GM08714 (cell line): ENCODE measurements around the gene PRRT1B.
"Not testable (repeated sequence)": the region's sequence is repeated elsewhere in the genome, so short reads cannot be mapped to it uniquely, and the experiment has no call there.

Source experiments
- H3K4me3 ChIP-seq: fragments of 200-500 bp; sonication (Bioruptor generic); 2 replicates; pipeline ENCODE4 v1.5.1; 2014; ENCODE audit warnings: mild to moderate bottlenecking, low read length, inconsistent platforms
- ZNF274 ChIP-seq: IDR thresholded peaks from 2 replicates; pipeline ENCODE4 v1.6.1; 2012; ENCODE audit warnings: mild to moderate bottlenecking, low read depth, low read length

Gene PRRT1B

DNA sequence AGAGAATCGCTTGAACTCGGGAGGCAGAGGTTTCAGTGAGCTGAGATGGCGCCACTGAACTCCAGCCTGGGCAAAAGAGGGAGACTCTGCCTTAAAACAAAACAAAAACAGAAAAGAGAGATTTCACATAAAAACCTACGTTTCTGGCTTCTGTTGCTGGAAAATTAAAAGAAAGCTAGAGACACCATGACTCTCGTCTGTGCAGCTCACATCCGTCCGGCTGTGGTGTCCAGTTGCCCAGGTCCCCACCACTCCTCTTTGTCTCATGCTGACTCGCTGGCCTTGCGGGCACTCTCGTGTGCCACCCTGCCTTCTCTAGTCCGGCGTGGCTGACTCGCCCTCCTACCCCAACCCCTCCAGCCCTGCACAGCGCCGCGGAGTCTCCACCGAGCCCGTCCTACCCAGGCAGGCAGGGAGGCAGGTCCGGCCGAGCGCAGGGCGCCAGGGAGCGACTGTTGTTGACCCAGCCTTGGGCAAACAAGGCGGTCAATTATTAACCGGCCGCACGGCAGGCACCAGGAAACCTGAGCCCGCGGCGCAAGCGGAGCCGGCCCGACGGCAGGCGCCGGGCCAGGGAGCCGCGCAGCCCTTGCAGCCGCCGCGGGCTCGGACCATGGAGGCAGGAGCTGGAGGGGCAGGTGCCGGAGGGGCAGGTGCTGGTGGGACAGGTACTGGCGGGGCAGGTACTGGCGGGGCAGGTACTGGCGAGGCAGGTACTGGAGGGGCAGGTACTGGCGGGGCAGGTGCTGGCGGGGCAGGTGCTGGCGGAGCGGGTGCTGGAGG, at the start of gene PRRT1B:
Gene PRRT1B (plus strand): TSS at position 521 of the 783 bp plus-strand sequence. CDS start 93 bp downstream, at position 614.
- no peak within 1 kb of the TSS for H3K4me3 ChIP-seq
- TF ChIP-seq ZNF274, result no peak

GRCh38 chr9:131495785-131496184, 49.5 kb upstream of the PRRT1B start:
- no peak overlapping the region for H3K4me3 ChIP-seq
- TF ChIP-seq ZNF274, result no peak

- TF ChIP-seq ZNF274, result no peak
- no peak overlapping the region for H3K4me3 ChIP-seq
These were observed 48.4 kb upstream of the PRRT1B start for GRCh38 chr9:131496844-131497405.

DNA sequence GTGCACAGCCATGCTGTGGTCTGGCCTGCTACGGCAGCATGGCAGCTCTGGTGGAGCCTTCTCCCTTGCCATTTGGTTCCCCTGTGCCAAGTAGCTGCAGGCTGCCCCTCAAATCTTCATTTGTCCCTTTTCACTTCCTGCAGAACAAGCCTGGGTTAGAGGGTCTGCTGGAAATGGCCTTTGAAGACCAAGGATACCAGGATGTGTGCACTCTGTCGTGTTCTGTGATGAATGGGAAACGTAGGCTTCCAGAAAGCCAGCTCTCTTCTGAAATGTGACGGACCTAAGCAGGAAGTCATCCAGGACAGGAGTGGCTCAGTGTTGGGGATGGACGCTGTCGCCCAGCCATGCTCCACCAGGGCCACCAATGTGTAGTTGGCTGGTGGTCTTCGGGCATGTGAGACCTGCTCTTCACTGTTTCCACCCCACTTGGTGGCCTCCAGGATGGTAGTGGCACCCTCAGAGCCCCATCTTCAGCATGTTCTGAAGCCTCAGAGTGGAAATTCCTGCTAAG, 46.0 kb upstream of the PRRT1B start:
- TF ChIP-seq ZNF274, result no peak
- H3K4me3 ChIP-seq, result no peak overlapping the region

DNA sequence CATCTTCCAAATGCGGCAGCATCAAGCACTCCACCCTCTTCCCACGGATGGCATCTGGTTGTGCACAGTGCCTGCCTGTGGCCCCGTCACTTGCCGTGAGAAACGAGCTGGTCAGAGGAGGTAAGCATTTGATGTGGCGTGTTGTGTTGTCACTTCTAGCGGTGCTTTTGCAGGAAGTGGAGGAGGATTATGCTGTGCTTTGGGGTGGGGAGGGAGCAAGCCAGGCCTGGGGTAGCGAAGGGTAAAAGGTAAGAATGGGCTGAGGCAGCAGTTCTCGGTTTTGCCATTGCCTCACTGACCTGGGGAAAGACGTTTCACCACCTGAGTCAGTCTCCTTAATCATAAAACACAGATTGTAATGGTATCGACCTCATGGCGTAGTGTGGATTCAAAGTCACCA, 44.9 kb upstream of the PRRT1B start:
- TF ChIP-seq ZNF274, result no peak
- H3K4me3 ChIP-seq, result no peak overlapping the region

- H3K4me3 ChIP-seq, result no peak overlapping the region
- TF ChIP-seq ZNF274, result no peak
These were observed 44.3 kb upstream of the PRRT1B start for GRCh38 chr9:131500939-131501541.

GRCh38 chr9:131502781-131503625, 42.3 kb upstream of the PRRT1B start, which contains the start of gene POMT1:
TSS of gene POMT1 (plus strand) at chr9:131502918. CDS start at chr9:131504219, 1,301 bp downstream.
- peak within 1 kb of the TSS; percentile 65 for H3K4me3 ChIP-seq
- TF ChIP-seq ZNF274, result no peak

DNA sequence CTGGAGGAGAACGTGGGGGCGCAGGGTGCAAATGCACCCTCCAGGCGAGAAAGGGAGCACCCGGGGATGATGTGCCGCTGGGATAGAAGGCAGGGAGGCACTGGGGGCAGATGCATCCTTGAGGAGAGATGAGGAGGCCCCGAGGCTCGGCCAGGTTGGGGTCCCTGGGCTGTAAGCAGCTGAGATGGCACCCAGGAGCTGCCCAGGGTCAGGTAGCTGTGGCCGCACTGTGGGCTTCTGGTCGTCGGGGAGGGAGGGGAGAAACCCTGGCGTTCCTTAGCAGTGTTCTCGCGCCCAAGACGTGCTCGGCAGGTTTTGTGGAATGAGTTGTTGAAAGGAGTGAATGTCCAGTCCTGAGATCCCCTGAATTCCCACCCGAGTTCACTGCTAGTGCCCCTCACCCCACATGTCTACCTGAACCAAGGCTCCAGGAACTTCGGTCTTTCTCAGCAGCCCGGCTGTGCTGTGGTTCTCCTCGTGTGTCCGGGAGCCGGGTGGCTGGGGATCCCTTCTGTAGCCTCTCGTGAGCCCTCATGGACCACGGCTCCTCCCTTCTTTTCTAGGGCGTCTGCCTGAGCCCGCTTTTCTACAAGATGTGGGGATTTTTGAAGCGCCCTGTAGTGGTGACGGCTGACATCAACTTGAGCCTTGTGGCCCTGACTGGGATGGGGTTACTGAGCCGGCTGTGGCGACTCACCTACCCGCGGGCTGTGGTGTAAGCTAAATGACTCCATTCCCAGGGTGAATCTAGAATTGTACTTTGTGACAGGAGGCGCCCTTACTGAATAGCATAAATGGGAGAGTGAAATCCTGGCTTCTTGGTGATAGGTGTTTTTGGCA, 41.5 kb upstream of the PRRT1B start:
- H3K4me3 ChIP-seq, result peak overlapping the region; percentile 65

GRCh38 chr9:131505012-131505411, 40.3 kb upstream of the PRRT1B start:
- H3K4me3 ChIP-seq, result no peak overlapping the region
- TF ChIP-seq ZNF274, result no peak

More for the DNA sequence above, 41.5 kb upstream of the PRRT1B start:
- TF ChIP-seq ZNF274, result no peak

- no peak for TF ChIP-seq ZNF274
- H3K4me3 ChIP-seq, result no peak overlapping the region
These were observed 33.9 kb upstream of the PRRT1B start for GRCh38 chr9:131511416-131511815.

DNA sequence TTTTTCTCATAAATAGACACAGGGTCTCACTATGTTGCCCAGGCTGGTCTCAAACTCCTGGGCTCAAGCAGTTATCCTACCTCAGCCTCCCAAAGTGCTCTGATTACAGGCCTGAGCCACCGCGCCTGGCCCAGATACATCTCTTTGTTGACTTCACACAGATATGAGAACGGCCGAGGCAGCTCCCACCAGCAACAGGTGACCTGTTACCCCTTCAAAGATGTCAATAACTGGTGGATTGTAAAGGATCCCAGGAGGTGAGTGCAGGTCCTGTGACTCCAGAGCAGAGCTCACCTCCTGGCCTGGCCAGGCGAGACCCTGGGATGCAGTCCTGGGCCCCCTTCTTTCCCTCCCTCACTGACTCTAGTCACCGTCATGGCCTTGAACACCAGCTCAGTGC, 33.4 kb upstream of the PRRT1B start:
- no peak overlapping the region for H3K4me3 ChIP-seq
- TF ChIP-seq ZNF274, result no peak

DNA sequence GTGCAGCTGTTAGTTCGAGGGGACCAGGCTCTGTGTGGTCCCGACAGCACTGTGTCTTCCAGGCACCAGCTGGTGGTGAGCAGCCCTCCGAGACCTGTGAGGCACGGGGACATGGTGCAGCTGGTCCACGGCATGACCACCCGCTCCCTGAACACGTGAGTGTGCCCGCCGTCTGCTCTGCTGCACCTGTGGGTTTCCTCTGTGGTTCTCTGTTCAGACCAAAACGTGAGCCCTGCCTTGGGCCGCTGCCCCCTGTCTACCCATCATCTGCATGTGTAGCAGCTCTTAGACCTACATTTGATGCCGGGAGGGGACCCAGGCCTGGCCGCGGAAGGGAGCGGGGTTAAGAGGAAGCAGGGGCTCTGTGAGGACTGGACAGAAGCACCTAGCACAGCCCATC, 32.1 kb upstream of the PRRT1B start:
- H3K4me3 ChIP-seq, result no peak overlapping the region
- no peak for TF ChIP-seq ZNF274

GRCh38 chr9:131515559-131516031, 29.7 kb upstream of the PRRT1B start:
- not testable (repeated sequence) for H3K4me3 ChIP-seq
